Neural cell (in vitro differentiated cells): ENCODE data around the gene FGB. TPM values are rescaled to one million over a fixed set of nuclear protein-coding genes. Genes with fewer than 3 reads are reported as not detected.

Experiments
- H2AFZ ChIP-seq: fragments of 200-600, 300-800 bp; sonication (generic), shearing (Covaris generic); 2 replicates; pipeline ENCODE4 v1.6.0; 2014; ENCODE audit warnings: low read depth, mild to moderate bottlenecking, antibody characterized with exemption, low read length, moderate library complexity
- H3F3A ChIP-seq: fragments of 200-600 bp; shearing (Covaris generic); 2 replicates; pipeline ENCODE4 v1.6.1; 2016; ENCODE audit warnings: mild to moderate bottlenecking, moderate library complexity, mixed read lengths, antibody characterized with exemption, low read length; ENCODE audit not compliant: insufficient read depth, poor library complexity, severe bottlenecking
- H3K27ac ChIP-seq: fragments of 200-600, 300-800 bp; sonication (generic), shearing (Covaris generic); 2 replicates; pipeline ENCODE4 v1.5.1; 2014; ENCODE audit warnings: mild to moderate bottlenecking, low read length, moderate library complexity
- H3K27me3 ChIP-seq: fragments of 300-800, 200-600 bp; sonication (generic), shearing (Covaris generic); 2 replicates; pipeline ENCODE4 v1.6.0; 2014; ENCODE audit warnings: mild to moderate bottlenecking, low read depth, low read length, moderate library complexity; ENCODE audit not compliant: insufficient read depth
- H3K36me3 ChIP-seq: fragments of 300-800, 200-600 bp; sonication (generic), shearing (Covaris generic); 2 replicates; pipeline ENCODE4 v1.5.1; 2014; ENCODE audit warnings: mild to moderate bottlenecking, antibody characterized with exemption, low read length, moderate library complexity; ENCODE audit not compliant: insufficient read depth
- H3K4me2 ChIP-seq: fragments of 300-800, 200-600 bp; sonication (generic), shearing (Covaris generic); 2 replicates; pipeline ENCODE4 v1.6.0; 2014; ENCODE audit warnings: mild to moderate bottlenecking, low read length
- H3K4me3 ChIP-seq: fragments of 300-800, 200-600 bp; sonication (generic), shearing (Covaris generic); 2 replicates; pipeline ENCODE4 v1.5.1; 2014; ENCODE audit warnings: mild to moderate bottlenecking, low read length, moderate library complexity
- H3K79me2 ChIP-seq: fragments of 200-600 bp; shearing (Covaris generic); replicated peaks from 2 replicates; pipeline ENCODE4 v1.6.0; 2014; ENCODE audit warnings: mild to moderate bottlenecking, low read length, moderate library complexity; ENCODE audit not compliant: insufficient read depth
- H3K9ac ChIP-seq: fragments of 300-800, 200-600 bp; sonication (generic), shearing (Covaris generic); 2 replicates; pipeline ENCODE4 v1.6.1; 2016; ENCODE audit warnings: mild to moderate bottlenecking, low read length, mixed read lengths
- H3K9me2 ChIP-seq: fragments of 200-600 bp; shearing (Covaris generic); 2 replicates; pipeline ENCODE4 v1.6.1; 2016; ENCODE audit warnings: mild to moderate bottlenecking, low read length, mixed read lengths; ENCODE audit not compliant: insufficient read depth
- H3K9me3 ChIP-seq: fragments of 200-600, 300-800 bp; sonication (generic), shearing (Covaris generic); 2 replicates; pipeline ENCODE4 v1.6.1; 2016; ENCODE audit warnings: mild to moderate bottlenecking, mixed run types, low read length, moderate library complexity, mixed read lengths
- H4K20me1 ChIP-seq: fragments of 200-600 bp; shearing (Covaris generic); 2 replicates; pipeline ENCODE4 v1.6.1; 2016; ENCODE audit warnings: mild to moderate bottlenecking, mixed run types; ENCODE audit not compliant: insufficient read depth
- CTCF ChIP-seq: fragments of 450-650 bp; IDR thresholded peaks from 2 replicates; pipeline ENCODE4 v1.5.1; 2014; ENCODE audit warnings: antibody characterized with exemption, mild to moderate bottlenecking, moderate library complexity; ENCODE audit not compliant: poor library complexity, severe bottlenecking
- EP300 ChIP-seq: fragments of 450-650 bp; conservative IDR thresholded peaks from 2 replicates; pipeline ENCODE4 v1.6.1; 2014; ENCODE audit warnings: antibody characterized with exemption, mild to moderate bottlenecking, moderate library complexity; ENCODE audit not compliant: poor library complexity, severe bottlenecking
- EZH2 ChIP-seq: fragments of 200-600, 300-800 bp; shearing (Covaris generic), sonication (generic); IDR thresholded peaks from 2 replicates; pipeline ENCODE4 v1.6.1; 2014; ENCODE audit warnings: antibody characterized with exemption, low read length, borderline replicate concordance, mild to moderate bottlenecking; ENCODE audit not compliant: insufficient read depth, poor library complexity, severe bottlenecking
- MXI1 ChIP-seq: fragments of 450-650 bp; conservative IDR thresholded peaks from 2 replicates; pipeline ENCODE4 v1.6.1; 2014; ENCODE audit warnings: antibody characterized with exemption, mild to moderate bottlenecking; ENCODE audit not compliant: poor library complexity, severe bottlenecking
- POLR2AphosphoS5 ChIP-seq: IDR thresholded peaks from 2 replicates; pipeline ENCODE4 v1.6.1; 2012
- RAD21 ChIP-seq: fragments of 450-650 bp; conservative IDR thresholded peaks from 2 replicates; pipeline ENCODE4 v1.6.1; 2014; ENCODE audit warnings: antibody characterized with exemption, mild to moderate bottlenecking, moderate library complexity
- REST ChIP-seq: IDR thresholded peaks from 2 replicates; pipeline ENCODE4 v1.6.1; 2012; ENCODE audit warnings: borderline replicate concordance
- SMC3 ChIP-seq: fragments of 450-650 bp; conservative IDR thresholded peaks from 2 replicates; pipeline ENCODE4 v1.6.1; 2014; ENCODE audit warnings: antibody characterized with exemption, mild to moderate bottlenecking, moderate library complexity; ENCODE audit not compliant: poor library complexity
- TAF1 ChIP-seq: IDR thresholded peaks from 2 replicates; pipeline ENCODE4 v1.6.1; 2012; ENCODE audit warnings: low read depth
- polyA plus RNA-seq: library from polyadenylated mRNA; depleted of rRNA; stranded (reverse); fragments of >200 nt; gene quantifications from 2 replicates; pipeline ENCODE4 v1.2.3, GENCODE V29; 2014

FGB gene
- polyA plus RNA-seq, 1 donor from 2014 or later: not detected

- TF ChIP-seq CTCF: no peak
- H3K36me3 ChIP-seq: no peaks in the 10 kb centered on the region
- no peaks in the 10 kb centered on the region for H3F3A ChIP-seq
- H3K9me3 ChIP-seq: no peaks in the 10 kb centered on the region
- no peak overlapping the region for H3K27ac ChIP-seq
- H3K79me2 ChIP-seq: no peaks in the 10 kb centered on the region
- no peak overlapping the region for H2AFZ ChIP-seq
- H4K20me1 ChIP-seq: no peaks in the 10 kb centered on the region
- H3K9me2 ChIP-seq: no peaks in the 10 kb centered on the region
- H3K4me2 ChIP-seq: no peak overlapping the region
- no peak overlapping the region for H3K9ac ChIP-seq
- no peaks in the 10 kb centered on the region for H3K27me3 ChIP-seq
- no peak overlapping the region for H3K4me3 ChIP-seq
Observed at GRCh38 chr4:154566639-154567204, 3.9 kb downstream of the FGB start.

GRCh38 chr4:154569028-154569427, 6.2 kb downstream of the FGB start:
- Histone ChIP-seq H3K4me3 (no peak overlapping the region), H3K9me3 (no peaks in the 10 kb centered on the region), H3K9me2 (no peaks in the 10 kb centered on the region), H3K27me3 (no peaks in the 10 kb centered on the region), H3F3A (no peaks in the 10 kb centered on the region), H2AFZ (no peak overlapping the region), H3K27ac (no peak overlapping the region), H3K79me2 (no peaks in the 10 kb centered on the region), H3K9ac (no peak overlapping the region), H3K4me2 (no peak overlapping the region), H3K36me3 (no peaks in the 10 kb centered on the region), H4K20me1 (no peaks in the 10 kb centered on the region)
- TF ChIP-seq CTCF: no peak

GRCh38 chr4:154569584-154569983, 6.8 kb downstream of the FGB start:
- no peak for TF ChIP-seq CTCF
- no peak for TF ChIP-seq SMC3
- TF ChIP-seq TAF1: no peak
- no peak for TF ChIP-seq REST
- TF ChIP-seq RAD21: no peak
- TF ChIP-seq EZH2: no peak
- TF ChIP-seq MXI1: no peak
- no peak for TF ChIP-seq POLR2AphosphoS5
- TF ChIP-seq EP300: no peak
- no peak overlapping the region for H3K9ac ChIP-seq
- no peaks in the 10 kb centered on the region for H3K36me3 ChIP-seq
- no peak overlapping the region for H3K4me3 ChIP-seq
- H3K27ac ChIP-seq: no peak overlapping the region
- H3K9me2 ChIP-seq: no peaks in the 10 kb centered on the region
- no peak overlapping the region for H2AFZ ChIP-seq
- H3K9me3 ChIP-seq: no peaks in the 10 kb centered on the region
- no peaks in the 10 kb centered on the region for H4K20me1 ChIP-seq
- H3K27me3 ChIP-seq: no peaks in the 10 kb centered on the region
- no peaks in the 10 kb centered on the region for H3K79me2 ChIP-seq
- H3K4me2 ChIP-seq: no peak overlapping the region
- no peaks in the 10 kb centered on the region for H3F3A ChIP-seq
